ENCODE results near the gene KITLG.

Gene KITLG

GRCh38 chr12:88590851-88591250 lies 10.6 kb upstream of the KITLG start:
- Mint-ChIP-seq H3K4me3 (no peak overlapping the region), H3K9me3 (ENCODE audit: low read depth) (peaks cover 8% of the 10 kb centered on the region), H3K36me3 (no peaks in the 10 kb centered on the region), H3K27ac (no peak overlapping the region), H3K27me3 (peaks cover 3% of the 10 kb centered on the region), H3K4me1 (ENCODE audit: low read depth) (no peaks in the 10 kb centered on the region)

DNA sequence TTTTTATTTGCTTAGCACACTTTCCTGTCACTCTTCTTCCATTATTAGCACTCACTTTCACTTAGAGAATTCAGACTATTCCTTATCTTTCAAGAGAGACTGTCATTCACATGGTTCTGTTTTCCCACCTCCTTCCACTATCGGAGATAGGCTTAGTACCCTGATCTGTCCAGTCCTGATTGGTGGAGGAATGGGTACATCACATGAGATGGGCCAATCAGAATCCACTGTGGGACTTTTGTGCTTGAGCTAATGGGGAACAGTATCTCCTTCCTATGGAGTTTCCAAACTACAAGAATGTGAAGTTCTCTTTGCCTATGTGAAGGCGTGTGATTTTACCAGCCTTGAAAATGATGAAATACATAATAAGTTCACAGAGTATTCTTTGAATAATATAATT lies 4.8 kb upstream of the KITLG start:
- H3K4me3 Mint-ChIP-seq = no peak overlapping the region
- peaks cover 7% of the 10 kb centered on the region for H3K27me3 Mint-ChIP-seq
- no peaks in the 10 kb centered on the region for H3K36me3 Mint-ChIP-seq
- H3K4me1 Mint-ChIP-seq (ENCODE audit: low read depth) = peaks cover 2% of the 10 kb centered on the region
- peaks cover 11% of the 10 kb centered on the region for H3K9me3 Mint-ChIP-seq (ENCODE audit: low read depth)
- no peak overlapping the region for H3K27ac Mint-ChIP-seq

- peak overlapping the region; percentile 51 for H3K4me3 Mint-ChIP-seq
- H3K27ac Mint-ChIP-seq = no peak overlapping the region
- peaks cover 28% of the 10 kb centered on the region for H3K27me3 Mint-ChIP-seq
- H3K9me3 Mint-ChIP-seq (ENCODE audit: low read depth) = no peaks in the 10 kb centered on the region
- H3K36me3 Mint-ChIP-seq = no peaks in the 10 kb centered on the region
- peaks cover 12% of the 10 kb centered on the region for H3K4me1 Mint-ChIP-seq (ENCODE audit: low read depth)
Observed at GRCh38 chr12:88579601-88580050, 645 bp downstream of the KITLG start.

- Mint-ChIP-seq H3K4me1 (ENCODE audit: low read depth) (peaks cover 12% of the 10 kb centered on the region), H3K4me3 (no peak overlapping the region), H3K27ac (no peak overlapping the region), H3K27me3 (peaks cover 30% of the 10 kb centered on the region), H3K36me3 (no peaks in the 10 kb centered on the region), H3K9me3 (ENCODE audit: low read depth) (no peaks in the 10 kb centered on the region)
Observed at GRCh38 chr12:88579161-88579517, 1.1 kb downstream of the KITLG start.

DNA sequence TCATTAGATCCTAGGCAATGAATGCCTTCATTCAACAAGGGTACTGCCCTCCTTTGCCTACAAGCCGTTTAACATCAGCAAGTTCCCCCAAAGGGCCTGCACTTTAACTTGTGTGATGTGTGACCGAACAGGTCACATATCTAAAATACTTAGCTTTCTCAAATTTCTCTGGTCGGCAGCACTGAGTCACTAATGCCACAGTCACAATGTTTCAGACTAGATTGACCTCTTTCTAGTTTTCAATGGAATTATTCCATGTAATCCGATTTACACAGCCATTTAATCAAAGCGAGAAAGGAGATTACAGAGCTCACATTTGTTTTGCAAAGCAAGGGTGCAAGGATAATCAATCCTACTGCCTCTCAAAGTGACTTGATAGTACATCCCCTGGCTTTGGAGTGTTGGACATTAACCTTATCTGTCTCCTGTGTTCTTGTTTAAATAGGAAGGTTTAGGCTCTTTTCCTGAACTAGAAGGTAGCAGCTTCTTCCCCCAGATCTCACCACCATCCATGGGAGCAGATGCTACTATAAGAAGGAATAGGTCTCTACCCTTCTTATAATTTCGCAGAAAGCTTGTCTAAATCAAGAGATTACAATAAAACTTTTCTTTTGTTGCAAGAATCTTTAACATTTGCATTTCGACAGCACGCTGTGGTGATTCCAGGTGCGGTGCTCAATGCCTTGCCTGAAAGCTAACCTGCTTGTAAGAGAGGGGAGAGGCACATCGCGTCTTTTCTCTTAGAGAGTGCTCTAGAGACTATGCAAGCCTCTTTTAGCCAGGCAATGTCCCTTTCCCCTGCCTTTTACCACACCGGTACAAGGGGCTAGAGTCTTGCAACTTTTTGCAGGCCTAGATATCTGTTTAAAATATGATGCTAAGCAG lies 1.8 kb downstream of the KITLG start:
- Mint-ChIP-seq H3K9me3 (ENCODE audit: low read depth) (no peaks in the 10 kb centered on the region), H3K27ac (no peak overlapping the region), H3K4me3 (no peak overlapping the region), H3K27me3 (peaks cover 30% of the 10 kb centered on the region), H3K36me3 (no peaks in the 10 kb centered on the region), H3K4me1 (ENCODE audit: low read depth) (peaks cover 12% of the 10 kb centered on the region)

DNA sequence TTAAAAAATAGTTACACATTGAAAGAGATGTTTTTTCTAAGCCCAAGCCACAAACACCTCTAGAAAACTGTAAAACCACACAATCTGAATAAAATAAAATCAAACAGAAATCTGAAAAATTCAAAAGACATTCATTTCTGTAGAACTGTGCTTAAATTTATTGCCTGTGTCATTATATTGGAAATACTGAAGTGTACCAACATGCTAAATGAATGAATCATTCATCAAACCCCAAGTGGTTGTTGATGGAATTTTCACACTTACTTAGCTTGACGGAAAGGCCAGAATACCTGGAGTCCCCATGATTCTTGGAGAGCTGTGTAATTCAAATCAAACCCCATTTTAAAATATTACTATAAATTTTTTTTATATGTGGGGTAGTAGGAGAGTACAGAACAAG lies 2.7 kb downstream of the KITLG start:
- H3K9me3 Mint-ChIP-seq (ENCODE audit: low read depth) = no peaks in the 10 kb centered on the region
- peaks cover 27% of the 10 kb centered on the region for H3K27me3 Mint-ChIP-seq
- H3K4me1 Mint-ChIP-seq (ENCODE audit: low read depth) = peaks cover 12% of the 10 kb centered on the region
- no peak overlapping the region for H3K27ac Mint-ChIP-seq
- H3K4me3 Mint-ChIP-seq = no peak overlapping the region
- H3K36me3 Mint-ChIP-seq = no peaks in the 10 kb centered on the region

DNA sequence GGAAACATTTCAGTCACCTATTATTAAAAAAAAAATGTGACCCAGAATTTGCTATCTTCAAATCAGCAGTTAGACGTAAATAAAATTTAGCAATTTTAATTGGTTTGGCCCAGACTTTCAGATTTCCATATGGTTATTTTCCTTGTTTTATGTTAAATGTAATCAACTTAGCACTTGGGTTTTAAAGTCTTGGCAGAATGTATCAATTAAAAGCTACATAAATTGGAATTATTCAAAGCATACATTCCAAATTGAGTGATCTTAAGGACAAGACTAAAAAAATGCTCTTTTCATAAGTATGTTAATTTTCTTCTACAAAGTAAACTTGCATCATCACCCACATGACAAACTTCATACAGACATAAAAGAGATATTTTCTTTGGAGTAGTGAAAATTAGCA lies 3.4 kb downstream of the KITLG start:
- Mint-ChIP-seq H3K4me3 (no peak overlapping the region), H3K4me1 (ENCODE audit: low read depth) (peaks cover 12% of the 10 kb centered on the region), H3K27me3 (peaks cover 27% of the 10 kb centered on the region), H3K27ac (no peak overlapping the region), H3K9me3 (ENCODE audit: low read depth) (no peaks in the 10 kb centered on the region), H3K36me3 (no peaks in the 10 kb centered on the region)

DNA sequence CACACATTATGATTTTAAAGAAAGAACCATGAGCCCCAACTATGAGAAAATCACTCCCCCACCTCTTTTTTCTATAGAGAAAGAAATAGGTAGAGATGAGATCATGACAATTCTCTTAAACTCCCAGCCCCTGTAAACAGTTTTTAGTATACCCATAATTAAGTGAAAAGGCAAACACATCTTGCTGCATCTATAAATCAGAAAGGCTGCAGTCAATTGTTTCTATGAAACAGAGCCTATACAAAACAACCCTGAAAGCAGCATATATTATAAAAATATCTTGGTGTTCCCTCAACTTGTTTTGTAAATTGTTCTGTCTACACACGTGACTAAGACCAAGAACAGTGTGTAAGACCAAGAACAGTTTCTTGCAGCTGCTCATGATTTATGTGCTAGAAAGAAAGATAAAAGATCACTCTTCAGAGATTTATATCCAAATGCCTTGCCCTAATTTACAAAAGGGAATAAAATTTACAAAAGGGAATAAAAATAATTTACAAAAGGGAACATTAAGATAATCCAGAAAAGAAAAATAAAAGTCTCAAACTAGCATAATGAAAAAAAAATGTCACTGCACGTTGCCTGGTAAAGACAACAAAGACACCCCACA lies 4.8 kb downstream of the KITLG start:
- Mint-ChIP-seq H3K9me3 (ENCODE audit: low read depth) (no peaks in the 10 kb centered on the region), H3K4me3 (no peak overlapping the region), H3K27me3 (peaks cover 24% of the 10 kb centered on the region), H3K4me1 (ENCODE audit: low read depth) (peaks cover 12% of the 10 kb centered on the region), H3K36me3 (no peaks in the 10 kb centered on the region), H3K27ac (no peak overlapping the region)

DNA sequence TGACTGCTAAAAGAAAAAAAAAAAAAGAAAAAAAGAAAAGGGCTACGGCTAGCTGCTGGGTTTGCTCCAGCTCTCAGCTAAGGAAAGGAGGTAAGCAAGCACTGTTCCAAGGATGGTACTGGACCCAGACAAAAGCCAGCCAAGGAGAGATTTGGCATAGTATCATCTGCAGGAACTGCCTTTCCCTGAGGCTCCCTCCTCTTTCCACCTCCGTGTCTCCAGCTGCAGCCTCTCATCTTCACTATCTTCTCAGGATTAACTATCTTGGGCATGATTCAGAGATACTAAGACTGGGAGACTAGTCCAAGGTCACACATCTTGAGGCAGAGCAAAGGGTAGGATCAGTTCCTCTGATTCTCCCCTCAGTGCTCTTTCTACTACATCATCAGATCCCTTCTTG lies 6.0 kb downstream of the KITLG start:
- Mint-ChIP-seq H3K9me3 (ENCODE audit: low read depth) (no peaks in the 10 kb centered on the region), H3K4me1 (ENCODE audit: low read depth) (peaks cover 3% of the 10 kb centered on the region), H3K36me3 (no peaks in the 10 kb centered on the region), H3K27ac (no peak overlapping the region), H3K27me3 (peaks cover 20% of the 10 kb centered on the region), H3K4me3 (no peak overlapping the region)

DNA sequence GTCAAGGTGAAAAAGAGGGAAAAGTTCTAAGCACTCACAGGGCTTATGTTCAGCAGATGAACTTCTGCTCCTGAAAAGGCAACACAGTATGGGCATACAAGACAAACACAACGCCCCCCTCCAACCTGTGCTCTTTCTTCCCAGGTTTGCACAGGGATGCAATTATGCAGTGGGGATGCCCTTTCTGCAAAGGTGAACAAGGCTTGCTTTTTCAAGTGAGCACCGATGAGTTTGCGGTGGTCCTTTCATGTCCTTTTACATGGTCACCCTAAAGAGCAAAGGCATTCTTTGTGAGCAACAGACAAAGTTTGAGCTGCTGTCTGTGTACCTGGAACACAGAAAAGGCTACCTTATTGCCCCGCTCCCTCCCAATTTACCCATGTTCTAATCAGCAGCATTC lies 6.7 kb downstream of the KITLG start:
- Mint-ChIP-seq H3K4me1 (ENCODE audit: low read depth) (no peaks in the 10 kb centered on the region), H3K27me3 (peaks cover 15% of the 10 kb centered on the region), H3K4me3 (no peak overlapping the region), H3K27ac (no peak overlapping the region), H3K36me3 (no peaks in the 10 kb centered on the region), H3K9me3 (ENCODE audit: low read depth) (no peaks in the 10 kb centered on the region)

DNA sequence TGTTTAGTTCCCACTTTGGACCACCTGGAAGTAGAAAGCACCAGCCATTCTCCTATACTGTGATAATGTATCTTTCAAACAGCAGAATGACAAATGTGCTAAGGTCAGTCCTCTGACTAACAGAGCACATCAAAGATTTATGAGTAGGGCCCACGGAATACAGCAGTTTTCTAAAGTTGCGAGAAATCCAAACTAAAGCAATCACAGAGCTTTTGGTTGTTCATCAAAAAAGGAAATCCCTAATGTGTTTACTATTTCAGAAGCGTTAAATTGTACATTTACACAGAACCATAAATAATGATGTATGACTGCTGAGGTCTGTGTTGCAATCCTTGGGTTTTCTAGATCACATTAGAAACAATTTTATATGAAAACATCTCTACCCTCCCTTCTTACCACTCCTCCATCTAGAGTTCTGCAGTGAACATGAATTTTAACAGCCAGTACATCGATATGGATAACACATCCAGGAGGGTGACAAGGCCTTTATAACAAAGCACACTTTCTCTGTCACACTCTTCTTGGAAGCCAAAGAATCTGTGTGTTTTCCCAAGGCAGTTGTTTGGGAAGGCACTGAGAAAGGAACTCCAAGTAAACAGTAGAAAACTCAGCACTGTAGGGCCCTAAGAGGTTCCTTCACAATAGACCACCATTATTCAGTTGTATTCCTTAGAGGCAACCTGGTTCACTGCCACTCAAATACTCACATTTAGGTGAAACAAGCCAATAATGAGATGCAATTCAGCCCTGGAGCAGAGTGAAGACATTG lies 7.3 kb downstream of the KITLG start:
- no peak overlapping the region for H3K27ac Mint-ChIP-seq
- no peaks in the 10 kb centered on the region for H3K9me3 Mint-ChIP-seq (ENCODE audit: low read depth)
- no peaks in the 10 kb centered on the region for H3K36me3 Mint-ChIP-seq
- H3K27me3 Mint-ChIP-seq = peaks cover 10% of the 10 kb centered on the region
- no peaks in the 10 kb centered on the region for H3K4me1 Mint-ChIP-seq (ENCODE audit: low read depth)
- no peak overlapping the region for H3K4me3 Mint-ChIP-seq

GRCh38 chr12:88571543-88571942 lies 8.7 kb downstream of the KITLG start:
- Mint-ChIP-seq H3K4me1 (ENCODE audit: low read depth) (no peaks in the 10 kb centered on the region), H3K27me3 (peaks cover 5% of the 10 kb centered on the region), H3K36me3 (no peaks in the 10 kb centered on the region), H3K27ac (no peak overlapping the region), H3K4me3 (no peak overlapping the region), H3K9me3 (ENCODE audit: low read depth) (no peaks in the 10 kb centered on the region)

DNA sequence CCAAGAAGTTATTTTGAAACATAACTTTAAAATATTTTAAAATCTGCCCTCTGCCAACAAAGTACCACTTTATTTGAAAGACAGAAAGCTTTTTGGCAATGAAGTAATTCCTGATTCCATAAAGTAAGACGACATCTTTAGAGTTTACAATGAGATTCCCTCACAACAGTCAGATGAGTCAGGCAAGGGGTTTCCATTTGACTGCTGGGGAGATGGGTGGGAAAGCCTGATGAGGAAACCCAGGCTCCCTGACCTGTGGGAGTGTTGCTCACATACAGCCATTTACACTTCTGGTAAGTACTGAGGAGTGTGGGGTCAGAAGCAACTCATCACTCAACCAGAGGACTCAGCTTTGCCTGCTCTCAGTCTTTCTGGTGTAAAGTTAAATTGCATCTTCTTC lies 10.2 kb downstream of the KITLG start:
- no peak overlapping the region for H3K27ac Mint-ChIP-seq
- H3K27me3 Mint-ChIP-seq = peaks cover 3% of the 10 kb centered on the region
- H3K9me3 Mint-ChIP-seq (ENCODE audit: low read depth) = no peaks in the 10 kb centered on the region
- H3K36me3 Mint-ChIP-seq = no peaks in the 10 kb centered on the region
- H3K4me3 Mint-ChIP-seq = no peak overlapping the region
- H3K4me1 Mint-ChIP-seq (ENCODE audit: low read depth) = no peaks in the 10 kb centered on the region

GRCh38 chr12:88566430-88566829 lies 13.8 kb downstream of the KITLG start:
- H3K36me3 Mint-ChIP-seq = no peaks in the 10 kb centered on the region
- H3K4me3 Mint-ChIP-seq = no peak overlapping the region
- no peaks in the 10 kb centered on the region for H3K27me3 Mint-ChIP-seq
- H3K27ac Mint-ChIP-seq = no peak overlapping the region
- H3K9me3 Mint-ChIP-seq (ENCODE audit: low read depth) = no peaks in the 10 kb centered on the region
- H3K4me1 Mint-ChIP-seq (ENCODE audit: low read depth) = no peaks in the 10 kb centered on the region

GRCh38 chr12:88562846-88563582 lies 17.3 kb downstream of the KITLG start:
- no peaks in the 10 kb centered on the region for H3K9me3 Mint-ChIP-seq (ENCODE audit: low read depth)
- H3K4me1 Mint-ChIP-seq (ENCODE audit: low read depth) = no peaks in the 10 kb centered on the region
- no peaks in the 10 kb centered on the region for H3K27me3 Mint-ChIP-seq
- no peaks in the 10 kb centered on the region for H3K36me3 Mint-ChIP-seq
- no peak overlapping the region for H3K4me3 Mint-ChIP-seq
- H3K27ac Mint-ChIP-seq = no peak overlapping the region

Measured in activated naive CD8-positive, alpha-beta T cell (primary cell).